GM13977 (cell line): ENCODE results near the gene CD9.

Experiments used
- DNase-seq: peaks from one replicate; pipeline ENCODE4 v3.0.0; 2012; ENCODE audit warnings: low spot score
- CTCF ChIP-seq: IDR thresholded peaks from 2 replicates; pipeline ENCODE4 v1.5.1; 2012; ENCODE audit warnings: mild to moderate bottlenecking, control low read depth; ENCODE audit not compliant: insufficient read depth; ENCODE audit errors: extremely low read depth, missing control alignments
- in situ Hi-C: fragments of 300-500 bp; cut with MboI; formaldehyde crosslinking; loops from one replicate; pipeline ENCODE4 v1.12.0; 2022; ENCODE audit warnings: low sequenced_read_pairs, low pct_unique_long_range_greater_than_20kb, mixed read lengths, inconsistent platforms; ENCODE audit not compliant: unreplicated experiment

The CD9 gene

GRCh38 chr12:6161124-6161882, 38.9 kb upstream of the CD9 start:
- in situ Hi-C loops, result no loop called here
- no peak for DNase-seq
- TF ChIP-seq CTCF, result no peak

DNA sequence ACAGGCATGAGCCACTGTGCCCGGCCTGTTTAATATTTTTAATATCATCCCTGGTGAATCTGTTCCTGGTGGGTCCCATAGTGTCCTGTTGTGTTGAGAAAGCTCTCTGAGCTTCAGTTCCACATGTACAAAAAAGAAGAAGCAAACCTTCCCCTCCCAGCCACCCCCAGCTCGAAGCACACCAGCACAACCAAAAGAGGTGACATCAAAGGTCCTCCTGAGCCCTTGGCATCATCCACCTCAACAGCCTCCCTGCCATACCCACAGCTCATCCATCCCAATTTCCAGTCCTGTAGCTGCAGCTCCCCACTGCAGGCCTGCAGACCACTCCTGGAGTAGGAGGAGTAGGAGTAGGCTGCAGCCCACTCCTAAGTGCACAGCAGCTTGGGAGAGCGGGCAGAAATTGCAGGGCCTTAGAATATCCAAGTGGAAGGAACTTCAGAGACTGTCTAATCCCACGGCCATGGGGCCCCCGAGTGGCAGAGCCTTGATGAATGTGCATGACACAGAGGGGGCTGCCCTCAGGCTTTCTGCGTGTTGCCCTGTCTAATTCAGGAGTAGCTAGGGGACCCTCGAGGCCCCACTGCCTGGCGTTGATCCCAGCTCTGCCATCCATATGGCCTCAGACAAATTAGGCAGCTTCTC, 36.7 kb upstream of the CD9 start:
- no peak for DNase-seq
- no peak for TF ChIP-seq CTCF
- in situ Hi-C loops, result no loop called here

- DNase-seq, result no peak
- in situ Hi-C loops, result no loop called here
- TF ChIP-seq CTCF, result no peak
Observed at GRCh38 chr12:6165395-6165794, 34.8 kb upstream of the CD9 start.

DNA sequence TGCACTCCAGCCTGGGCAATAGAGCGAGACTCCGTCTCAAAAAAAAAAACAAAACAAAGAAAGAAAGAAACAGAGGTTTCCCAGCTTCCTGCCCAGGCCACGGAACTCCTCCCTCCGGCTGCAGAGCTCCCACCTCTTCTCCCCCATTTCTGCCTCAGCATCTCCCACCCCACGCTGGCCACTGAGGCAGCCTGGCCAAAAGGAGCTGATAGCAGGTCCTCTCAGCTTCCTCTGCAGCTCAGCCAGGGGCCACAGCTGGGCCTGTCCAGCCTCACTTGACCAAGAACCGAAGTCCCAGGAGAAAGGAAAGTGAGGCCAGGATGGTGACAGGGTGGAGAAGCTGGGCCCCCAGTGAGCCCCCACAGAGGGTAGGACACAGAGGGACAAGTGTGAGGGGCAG, 33.4 kb upstream of the CD9 start:
- in situ Hi-C loops, result no loop called here
- no peak for TF ChIP-seq CTCF
- no peak for DNase-seq

DNA sequence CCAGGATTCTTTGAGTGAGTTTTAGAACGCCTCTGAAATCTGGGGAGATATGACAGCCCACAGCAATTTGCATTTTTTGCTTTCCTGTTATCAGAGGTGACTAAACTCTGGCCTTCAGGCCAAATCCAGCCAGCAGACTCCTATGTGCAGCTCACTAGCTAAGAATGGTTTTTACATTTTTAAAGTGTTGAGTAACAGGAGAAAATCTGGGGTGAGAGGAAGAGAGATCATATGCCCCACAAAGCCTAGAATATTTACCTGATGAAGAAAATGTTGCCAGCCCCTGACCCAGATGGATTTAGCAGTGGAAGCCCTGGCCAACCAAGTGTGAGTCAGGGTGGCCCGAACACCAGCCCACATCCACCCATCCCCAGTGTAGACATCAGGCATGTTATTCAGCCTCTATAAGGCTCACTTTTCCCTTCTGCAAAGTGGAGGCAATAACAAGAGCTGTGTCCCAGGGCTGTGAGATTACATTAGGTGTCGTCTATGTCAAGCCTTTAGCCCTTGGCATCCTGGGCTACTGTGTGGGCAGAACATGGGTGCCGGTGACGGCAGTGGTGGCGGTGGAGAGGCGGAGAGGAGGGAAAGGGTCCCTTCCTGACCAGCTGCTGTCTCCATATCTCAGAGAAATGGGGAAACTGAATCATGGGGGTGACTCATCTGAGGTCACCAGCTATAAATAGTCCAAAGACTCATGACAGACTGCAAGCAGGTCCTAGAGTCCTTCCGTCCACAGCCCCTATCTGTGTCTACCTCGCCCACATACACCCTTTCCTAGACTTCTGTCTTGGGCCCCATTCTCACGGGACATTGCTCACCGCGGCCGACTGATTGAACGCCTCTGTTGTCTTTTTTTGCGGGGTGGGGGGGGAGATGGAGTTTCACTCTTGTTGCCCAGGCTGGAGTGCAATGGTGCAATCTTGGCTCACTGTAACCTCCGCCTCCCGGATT, 32.6 kb upstream of the CD9 start:
- peak; percentile 80 for DNase-seq
- no peak for TF ChIP-seq CTCF
- in situ Hi-C loops, result no loop called here

DNA sequence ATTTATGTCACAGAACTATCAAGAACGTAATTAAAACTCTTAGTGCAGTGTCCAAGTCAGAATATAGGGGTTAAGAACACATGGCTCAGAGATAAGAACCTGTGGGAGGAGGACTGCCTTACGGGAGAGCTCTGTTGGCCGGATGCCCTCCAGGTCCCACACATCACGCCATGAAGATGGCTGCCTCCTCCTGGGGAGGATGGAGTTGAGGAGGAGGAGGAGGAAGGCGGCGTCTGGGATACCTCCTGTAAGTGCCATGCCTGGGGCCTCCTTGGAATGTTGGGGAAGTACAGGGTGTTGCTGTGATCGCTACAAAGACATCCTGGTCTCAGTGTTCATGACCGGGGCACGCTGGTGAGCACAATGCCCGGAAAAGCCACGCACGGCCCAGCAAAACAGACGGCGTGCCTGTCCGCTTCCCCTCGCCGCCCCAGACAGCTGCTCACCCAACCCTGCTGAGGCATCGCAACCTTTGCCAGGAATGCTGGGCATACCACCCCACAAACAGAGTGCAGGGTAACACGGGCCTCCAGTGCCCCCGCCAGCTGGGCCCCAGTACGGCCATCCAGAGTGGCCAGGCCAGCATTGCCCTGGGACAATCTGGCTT, 28.7 kb upstream of the CD9 start:
- no peak for TF ChIP-seq CTCF
- in situ Hi-C loops, result no loop called here
- no peak for DNase-seq
